C4-2B (cell line): Measurements from ENCODE around the gene PPARA.

ENCODE experiments used
- ZFX ChIP-seq: fragments of 450-650 bp; IDR thresholded peaks from 2 replicates; pipeline ENCODE4 v1.6.1; 2017
- TF ChIP-seq, protein P1 (sequence below): fragments of 450-650 bp; conservative IDR thresholded peaks from 2 replicates; pipeline ENCODE4 v1.5.1; 2017; ENCODE audit warnings: mild to moderate bottlenecking

DNA sequence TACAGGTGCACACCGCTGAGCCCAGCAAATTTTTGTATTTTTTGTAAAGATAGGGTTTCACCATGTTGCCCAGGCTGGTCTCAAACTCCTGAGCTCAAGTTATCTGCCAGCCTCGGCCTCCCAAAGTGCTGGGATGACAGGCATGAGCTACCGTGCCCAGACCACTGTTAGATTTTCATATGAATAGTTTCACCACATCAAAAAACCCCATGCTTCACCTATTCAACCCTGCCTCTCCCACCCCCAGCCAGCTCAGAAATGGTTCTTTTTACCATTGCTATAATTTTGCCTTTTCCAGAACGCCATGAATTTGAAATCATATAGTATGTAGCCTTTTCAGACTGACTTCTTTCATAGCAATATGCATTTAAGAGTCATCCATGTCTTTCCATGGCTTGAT lies 61.9 kb downstream of the PPARA start:
- no peak for TF ChIP-seq ZFX
- TF ChIP-seq, protein P1, sequence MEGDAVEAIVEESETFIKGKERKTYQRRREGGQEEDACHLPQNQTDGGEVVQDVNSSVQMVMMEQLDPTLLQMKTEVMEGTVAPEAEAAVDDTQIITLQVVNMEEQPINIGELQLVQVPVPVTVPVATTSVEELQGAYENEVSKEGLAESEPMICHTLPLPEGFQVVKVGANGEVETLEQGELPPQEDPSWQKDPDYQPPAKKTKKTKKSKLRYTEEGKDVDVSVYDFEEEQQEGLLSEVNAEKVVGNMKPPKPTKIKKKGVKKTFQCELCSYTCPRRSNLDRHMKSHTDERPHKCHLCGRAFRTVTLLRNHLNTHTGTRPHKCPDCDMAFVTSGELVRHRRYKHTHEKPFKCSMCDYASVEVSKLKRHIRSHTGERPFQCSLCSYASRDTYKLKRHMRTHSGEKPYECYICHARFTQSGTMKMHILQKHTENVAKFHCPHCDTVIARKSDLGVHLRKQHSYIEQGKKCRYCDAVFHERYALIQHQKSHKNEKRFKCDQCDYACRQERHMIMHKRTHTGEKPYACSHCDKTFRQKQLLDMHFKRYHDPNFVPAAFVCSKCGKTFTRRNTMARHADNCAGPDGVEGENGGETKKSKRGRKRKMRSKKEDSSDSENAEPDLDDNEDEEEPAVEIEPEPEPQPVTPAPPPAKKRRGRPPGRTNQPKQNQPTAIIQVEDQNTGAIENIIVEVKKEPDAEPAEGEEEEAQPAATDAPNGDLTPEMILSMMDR = no peak
